ENCODE results near the gene GFAP. TPM values are rescaled to one million over a fixed set of nuclear protein-coding genes. Genes with fewer than 3 reads are reported as not detected.

GFAP gene
- total RNA-seq, 1 experiment from 2014 or later, result 1.6 TPM

DNA sequence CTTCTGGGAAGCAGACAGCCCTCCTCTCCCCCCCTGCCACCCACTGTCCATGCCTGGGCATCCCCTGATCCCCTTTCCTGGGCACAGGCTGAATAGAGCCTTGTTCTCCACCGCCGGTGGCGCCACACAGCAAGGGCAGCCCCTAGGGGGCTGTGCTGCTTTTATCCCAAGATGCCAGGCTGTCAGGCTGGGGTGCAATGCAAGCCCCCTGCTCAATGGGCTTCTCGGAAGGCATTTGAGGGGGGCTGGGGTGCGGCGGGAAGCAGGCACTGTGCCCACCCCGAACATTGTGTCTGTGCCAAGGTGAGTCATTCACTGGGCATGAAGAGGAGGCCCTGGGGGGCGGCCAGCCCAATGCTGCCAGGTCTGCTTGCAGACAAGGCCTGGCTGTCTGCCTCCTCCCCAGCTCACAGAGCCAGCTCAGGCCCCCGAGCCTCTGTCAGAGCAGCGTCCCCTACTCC lies 1.5 kb upstream of the GFAP start:
- Mint-ChIP-seq H3K27ac (no peak overlapping the region), H3K4me3 (no peak overlapping the region), H3K4me1 (peaks cover 17% of the 10 kb centered on the region), H3K36me3 (no peaks in the 10 kb centered on the region), H3K27me3 (ENCODE audit: low read depth) (peaks cover 20% of the 10 kb centered on the region), H3K9me3 (no peaks in the 10 kb centered on the region)
- no peak for ATAC-seq
- POLR2A ChIA-PET, result no interaction called here
- TF ChIP-seq TCF7 (CRISPR knock-in tag; IDR thresholded peaks at IDR 0.05; ENCODE audit: low read depth) (no peak), NFYB (CRISPR knock-in tag; conservative IDR thresholded peaks at IDR 0.05; ENCODE audit: low read depth) (no peak), GRHL2 (CRISPR knock-in tag; IDR thresholded peaks at IDR 0.05; ENCODE audit: insufficient replicate concordance, severe bottlenecking) (no peak), ESRRA (CRISPR knock-in tag; IDR thresholded peaks at IDR 0.05; ENCODE audit: borderline replicate concordance) (no peak), ZNF671 (CRISPR knock-in tag; IDR thresholded peaks at IDR 0.05) (no peak), ATF1 (CRISPR knock-in tag; IDR thresholded peaks at IDR 0.05) (no peak)
- TF ChIP-seq, protein P1, sequence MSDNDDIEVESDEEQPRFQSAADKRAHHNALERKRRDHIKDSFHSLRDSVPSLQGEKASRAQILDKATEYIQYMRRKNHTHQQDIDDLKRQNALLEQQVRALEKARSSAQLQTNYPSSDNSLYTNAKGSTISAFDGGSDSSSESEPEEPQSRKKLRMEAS (CRISPR knock-in tag; IDR thresholded peaks at IDR 0.05), result no peak
- TF ChIP-seq, protein P2, sequence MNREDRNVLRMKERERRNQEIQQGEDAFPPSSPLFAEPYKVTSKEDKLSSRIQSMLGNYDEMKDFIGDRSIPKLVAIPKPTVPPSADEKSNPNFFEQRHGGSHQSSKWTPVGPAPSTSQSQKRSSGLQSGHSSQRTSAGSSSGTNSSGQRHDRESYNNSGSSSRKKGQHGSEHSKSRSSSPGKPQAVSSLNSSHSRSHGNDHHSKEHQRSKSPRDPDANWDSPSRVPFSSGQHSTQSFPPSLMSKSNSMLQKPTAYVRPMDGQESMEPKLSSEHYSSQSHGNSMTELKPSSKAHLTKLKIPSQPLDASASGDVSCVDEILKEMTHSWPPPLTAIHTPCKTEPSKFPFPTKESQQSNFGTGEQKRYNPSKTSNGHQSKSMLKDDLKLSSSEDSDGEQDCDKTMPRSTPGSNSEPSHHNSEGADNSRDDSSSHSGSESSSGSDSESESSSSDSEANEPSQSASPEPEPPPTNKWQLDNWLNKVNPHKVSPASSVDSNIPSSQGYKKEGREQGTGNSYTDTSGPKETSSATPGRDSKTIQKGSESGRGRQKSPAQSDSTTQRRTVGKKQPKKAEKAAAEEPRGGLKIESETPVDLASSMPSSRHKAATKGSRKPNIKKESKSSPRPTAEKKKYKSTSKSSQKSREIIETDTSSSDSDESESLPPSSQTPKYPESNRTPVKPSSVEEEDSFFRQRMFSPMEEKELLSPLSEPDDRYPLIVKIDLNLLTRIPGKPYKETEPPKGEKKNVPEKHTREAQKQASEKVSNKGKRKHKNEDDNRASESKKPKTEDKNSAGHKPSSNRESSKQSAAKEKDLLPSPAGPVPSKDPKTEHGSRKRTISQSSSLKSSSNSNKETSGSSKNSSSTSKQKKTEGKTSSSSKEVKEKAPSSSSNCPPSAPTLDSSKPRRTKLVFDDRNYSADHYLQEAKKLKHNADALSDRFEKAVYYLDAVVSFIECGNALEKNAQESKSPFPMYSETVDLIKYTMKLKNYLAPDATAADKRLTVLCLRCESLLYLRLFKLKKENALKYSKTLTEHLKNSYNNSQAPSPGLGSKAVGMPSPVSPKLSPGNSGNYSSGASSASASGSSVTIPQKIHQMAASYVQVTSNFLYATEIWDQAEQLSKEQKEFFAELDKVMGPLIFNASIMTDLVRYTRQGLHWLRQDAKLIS (CRISPR knock-in tag; IDR thresholded peaks at IDR 0.05; ENCODE audit: borderline replicate concordance), result no peak
- TF ChIP-seq, protein P3, sequence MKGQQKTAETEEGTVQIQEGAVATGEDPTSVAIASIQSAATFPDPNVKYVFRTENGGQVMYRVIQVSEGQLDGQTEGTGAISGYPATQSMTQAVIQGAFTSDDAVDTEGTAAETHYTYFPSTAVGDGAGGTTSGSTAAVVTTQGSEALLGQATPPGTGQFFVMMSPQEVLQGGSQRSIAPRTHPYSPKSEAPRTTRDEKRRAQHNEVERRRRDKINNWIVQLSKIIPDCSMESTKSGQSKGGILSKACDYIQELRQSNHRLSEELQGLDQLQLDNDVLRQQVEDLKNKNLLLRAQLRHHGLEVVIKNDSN (CRISPR knock-in tag; IDR thresholded peaks at IDR 0.05), result no peak
- DNase-seq (ENCODE audit: low spot score), result no peak
- CTCF ChIA-PET, result interaction anchor here (0.7 to 1.3 kb wide), 4 partner anchors 8 to 105 kb away, joined by 3 to 5 read pairs (median 3); no protein-coding TSS in a partner anchor

DNA sequence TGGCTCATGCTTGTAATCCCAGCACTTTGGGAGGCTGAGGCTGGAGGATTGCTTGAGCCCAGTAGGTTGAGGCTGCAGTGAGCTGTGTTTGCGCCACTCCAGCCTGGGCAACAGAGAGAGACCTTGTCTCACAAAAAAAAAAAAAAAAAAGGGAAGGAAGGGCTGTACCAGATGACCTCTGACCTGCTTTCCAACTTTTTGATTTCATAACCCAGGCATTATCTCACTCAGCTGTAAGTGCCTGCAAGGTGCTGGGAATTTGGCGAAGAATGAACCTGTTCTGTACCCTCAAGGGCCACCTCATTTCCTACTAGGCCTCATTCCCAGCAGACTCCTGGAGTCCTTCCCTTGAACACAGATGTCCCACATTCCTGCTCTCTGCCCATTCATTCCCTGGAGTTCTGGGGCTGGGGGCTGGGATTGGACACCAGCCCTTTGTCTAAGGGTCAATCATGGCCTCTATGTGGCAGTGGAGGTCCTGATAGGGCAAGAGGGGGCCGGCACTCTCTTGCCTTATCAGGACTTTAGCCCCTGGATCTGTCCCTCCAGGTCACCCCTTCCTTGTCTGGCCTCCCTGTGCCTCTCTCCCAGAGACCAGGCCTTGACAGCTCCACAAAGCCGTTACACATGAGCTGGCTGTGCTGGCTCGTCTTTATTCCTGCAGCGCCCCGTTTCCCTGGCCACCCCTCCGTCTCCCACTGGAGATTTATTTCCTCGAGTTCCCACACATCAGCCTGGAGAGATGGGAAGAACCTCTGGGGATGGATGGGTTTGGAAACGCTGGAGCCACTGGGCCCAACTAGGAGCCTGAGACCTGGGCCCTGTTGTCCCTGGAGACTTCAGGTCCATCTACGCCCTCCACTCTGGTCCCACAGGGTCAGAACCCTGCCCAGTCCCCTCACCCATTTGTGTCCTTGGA lies 821 bp upstream of the GFAP start:
- Mint-ChIP-seq H3K27me3 (ENCODE audit: low read depth) (peaks cover 25% of the 10 kb centered on the region), H3K36me3 (no peaks in the 10 kb centered on the region), H3K4me3 (no peak overlapping the region), H3K27ac (no peak overlapping the region), H3K4me1 (peaks cover 11% of the 10 kb centered on the region), H3K9me3 (no peaks in the 10 kb centered on the region)
- CTCF ChIA-PET, result interaction anchor here (0.7 to 3.2 kb wide), 5 partner anchors 62 to 183 kb away, joined by 3 to 9 read pairs (median 3); no protein-coding TSS in a partner anchor
- no peak for DNase-seq (ENCODE audit: low spot score)
- POLR2A ChIA-PET, result no interaction called here
- ATAC-seq, result no peak
- TF ChIP-seq EMX1 (CRISPR knock-in tag; IDR thresholded peaks at IDR 0.05) (no peak), ELF4 (CRISPR knock-in tag; IDR thresholded peaks at IDR 0.05; ENCODE audit: low read depth) (no peak), MYBL2 (CRISPR knock-in tag; IDR thresholded peaks at IDR 0.05) (no peak), SOX15 (CRISPR knock-in tag; IDR thresholded peaks at IDR 0.05) (no peak)
- TF ChIP-seq, protein P4, sequence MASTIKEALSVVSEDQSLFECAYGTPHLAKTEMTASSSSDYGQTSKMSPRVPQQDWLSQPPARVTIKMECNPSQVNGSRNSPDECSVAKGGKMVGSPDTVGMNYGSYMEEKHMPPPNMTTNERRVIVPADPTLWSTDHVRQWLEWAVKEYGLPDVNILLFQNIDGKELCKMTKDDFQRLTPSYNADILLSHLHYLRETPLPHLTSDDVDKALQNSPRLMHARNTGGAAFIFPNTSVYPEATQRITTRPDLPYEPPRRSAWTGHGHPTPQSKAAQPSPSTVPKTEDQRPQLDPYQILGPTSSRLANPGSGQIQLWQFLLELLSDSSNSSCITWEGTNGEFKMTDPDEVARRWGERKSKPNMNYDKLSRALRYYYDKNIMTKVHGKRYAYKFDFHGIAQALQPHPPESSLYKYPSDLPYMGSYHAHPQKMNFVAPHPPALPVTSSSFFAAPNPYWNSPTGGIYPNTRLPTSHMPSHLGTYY (CRISPR knock-in tag; IDR thresholded peaks at IDR 0.05), result no peak
